Measurements from ENCODE around the gene ABCB6. TPM values are rescaled to one million over a fixed set of nuclear protein-coding genes. Genes with fewer than 3 reads are reported as not detected.

Gene ABCB6
- total RNA-seq, 1 donor from 2014 or later, result 27.3 TPM

- DNase-seq (ENCODE audit: low read depth in 2 of 2), result no peak
These were observed 31.9 kb downstream of the ABCB6 start for GRCh38 chr2:219186754-219187456.

GRCh38 chr2:219184121-219184520, 34.6 kb downstream of the ABCB6 start:
- DNase-seq (ENCODE audit: low read depth in 2 of 2), result no peak

- no peak for DNase-seq (ENCODE audit: low read depth in 2 of 2)
These were observed 35.5 kb downstream of the ABCB6 start for GRCh38 chr2:219183151-219183772.

- no peak for DNase-seq (ENCODE audit: low read depth in 2 of 2)
These were observed 36.2 kb downstream of the ABCB6 start for GRCh38 chr2:219182331-219183150.

- no peak for DNase-seq (ENCODE audit: low read depth in 2 of 2)
These were observed 37.2 kb downstream of the ABCB6 start for GRCh38 chr2:219181531-219181930.

- DNase-seq (ENCODE audit: low read depth in 2 of 2), result no peak
These were observed 37.8 kb downstream of the ABCB6 start for GRCh38 chr2:219180961-219181360.

GRCh38 chr2:219179601-219180465, 38.9 kb downstream of the ABCB6 start:
- DNase-seq (ENCODE audit: low read depth in 2 of 2), result no peak

- DNase-seq (ENCODE audit: low read depth in 2 of 2), result peak in 1 of 2 donors; percentile 45
These were observed 40.2 kb downstream of the ABCB6 start for GRCh38 chr2:219178377-219179175.

- DNase-seq (ENCODE audit: low read depth in 2 of 2), result peak; percentile 73 to 95
These were observed 41.0 kb downstream of the ABCB6 start, which contains the start of gene RETREG2 for GRCh38 chr2:219177552-219178376. RETREG2 (plus strand) TSS chr2:219178275; CDS start chr2:219178353, 78 bp downstream.

- DNase-seq (ENCODE audit: low read depth in 2 of 2), result peak; percentile 45 to 88
These were observed 41.8 kb downstream of the ABCB6 start, which contains the start of gene CNPPD1 for GRCh38 chr2:219176818-219177551. CNPPD1 (minus strand) TSS chr2:219176925; CDS start chr2:219176828, 97 bp downstream.

GRCh38 chr2:219175928-219176817, 42.6 kb downstream of the ABCB6 start:
- DNase-seq (ENCODE audit: low read depth in 2 of 2), result no peak

GRCh38 chr2:219175486-219175885, 43.3 kb downstream of the ABCB6 start:
- no peak for DNase-seq (ENCODE audit: low read depth in 2 of 2)

GRCh38 chr2:219174801-219175200, 44.0 kb downstream of the ABCB6 start:
- DNase-seq (ENCODE audit: low read depth in 2 of 2), result no peak

GRCh38 chr2:219174146-219174545, 44.6 kb downstream of the ABCB6 start:
- no peak for DNase-seq (ENCODE audit: low read depth in 2 of 2)

- DNase-seq (ENCODE audit: low read depth in 2 of 2), result no peak
These were observed 45.6 kb downstream of the ABCB6 start for GRCh38 chr2:219173176-219173575.

- DNase-seq (ENCODE audit: low read depth in 2 of 2), result no peak
These were observed 46.3 kb downstream of the ABCB6 start for GRCh38 chr2:219172231-219173154.
